ENCODE measurements around the gene LPP. TPM values are rescaled to one million over a fixed set of nuclear protein-coding genes. Genes with fewer than 3 reads are reported as not detected.

Gene LPP
- total RNA-seq, 2 donors from 2014 or later, result 1,601 to 1,705 TPM

- intact Hi-C loops (cut with DNase I), result no loop called here
- DNase-seq (ENCODE audit: low spot score), result no peak
Observed at GRCh38 chr3:188839187-188839695, 685.3 kb downstream of the LPP start.

- intact Hi-C loops (cut with DNase I), result no loop called here
- no peak for DNase-seq (ENCODE audit: low spot score)
Observed at GRCh38 chr3:188840290-188840689, 686.3 kb downstream of the LPP start.

- no peak for DNase-seq (ENCODE audit: low spot score)
- intact Hi-C loops (cut with DNase I), result no loop called here
Observed at GRCh38 chr3:188841906-188842305, 687.9 kb downstream of the LPP start.

GRCh38 chr3:188842639-188843038, 688.7 kb downstream of the LPP start:
- DNase-seq (ENCODE audit: low spot score), result no peak
- intact Hi-C loops (cut with DNase I), result no loop called here

GRCh38 chr3:188844096-188844495, 690.1 kb downstream of the LPP start:
- intact Hi-C loops (cut with DNase I), result no loop called here

GRCh38 chr3:188845514-188845913, 691.6 kb downstream of the LPP start:
- DNase-seq (ENCODE audit: low spot score), result no peak
- intact Hi-C loops (cut with DNase I), result no loop called here

More at GRCh38 chr3:188844096-188844495, 690.1 kb downstream of the LPP start:
- no peak for DNase-seq (ENCODE audit: low spot score)

- no peak for DNase-seq (ENCODE audit: low spot score)
- intact Hi-C loops (cut with DNase I), result no loop called here
Observed at GRCh38 chr3:188848947-188849346, 695.0 kb downstream of the LPP start.

- intact Hi-C loops (cut with DNase I), result no loop called here
- DNase-seq (ENCODE audit: low spot score), result no peak
Observed at GRCh38 chr3:188853856-188854771, 700.2 kb downstream of the LPP start.

GRCh38 chr3:188854772-188855149, 700.8 kb downstream of the LPP start:
- DNase-seq (ENCODE audit: low spot score), result no peak
- intact Hi-C loops (cut with DNase I), result loop anchor here in 1 of 2 donors (5.0 kb wide), 1 partner anchor 182 kb away; no protein-coding TSS in a partner anchor

GRCh38 chr3:188855675-188856074, 701.7 kb downstream of the LPP start:
- no peak for DNase-seq (ENCODE audit: low spot score)
- intact Hi-C loops (cut with DNase I), result loop anchor here in 1 of 2 donors (5.0 kb wide), 1 partner anchor 183 kb away; no protein-coding TSS in a partner anchor

GRCh38 chr3:188860147-188860546, 706.2 kb downstream of the LPP start:
- intact Hi-C loops (cut with DNase I), result no loop called here
- DNase-seq (ENCODE audit: low spot score), result no peak

- no peak for DNase-seq (ENCODE audit: low spot score)
- intact Hi-C loops (cut with DNase I), result no loop called here
Observed at GRCh38 chr3:188861842-188862744, 708.1 kb downstream of the LPP start.

- DNase-seq (ENCODE audit: low spot score), result no peak
- intact Hi-C loops (cut with DNase I), result no loop called here
Observed at GRCh38 chr3:188863999-188864406, 710.0 kb downstream of the LPP start.

- no peak for DNase-seq (ENCODE audit: low spot score)
- intact Hi-C loops (cut with DNase I), result no loop called here
Observed at GRCh38 chr3:188867691-188868265, 713.8 kb downstream of the LPP start.

- intact Hi-C loops (cut with DNase I), result no loop called here
- no peak for DNase-seq (ENCODE audit: low spot score)
Observed at GRCh38 chr3:188868803-188869202, 714.8 kb downstream of the LPP start.

- DNase-seq (ENCODE audit: low spot score), result no peak
- intact Hi-C loops (cut with DNase I), result loop anchor here in 1 of 2 donors (5.0 kb wide), 1 partner anchor 52 kb away; no protein-coding TSS in a partner anchor
Observed at GRCh38 chr3:188869628-188870027, 715.7 kb downstream of the LPP start.

GRCh38 chr3:188870431-188870830, 716.5 kb downstream of the LPP start:
- intact Hi-C loops (cut with DNase I), result loop anchor here in 1 of 2 donors (5.0 kb wide), 1 partner anchor 53 kb away; no protein-coding TSS in a partner anchor
- DNase-seq (ENCODE audit: low spot score), result no peak

- DNase-seq (ENCODE audit: low spot score), result no peak
- intact Hi-C loops (cut with DNase I), result loop anchor here in 1 of 2 donors (5.0 kb wide), 1 partner anchor 57 kb away; no protein-coding TSS in a partner anchor
Observed at GRCh38 chr3:188874576-188874975, 720.6 kb downstream of the LPP start.

- DNase-seq (ENCODE audit: low spot score), result no peak
Observed at GRCh38 chr3:188875413-188875812, 721.5 kb downstream of the LPP start.

More at GRCh38 chr3:188875413-188875812, 721.5 kb downstream of the LPP start:
- intact Hi-C loops (cut with DNase I), result no loop called here

All from posterior vena cava (tissue), 2 donors.